ENCODE measurements around the gene TEKT2. TPM values are rescaled to one million over a fixed set of nuclear protein-coding genes. Genes with fewer than 3 reads are reported as not detected.

TEKT2 gene
- total RNA-seq, 1 donor from 2014 or later = not detected

DNA sequence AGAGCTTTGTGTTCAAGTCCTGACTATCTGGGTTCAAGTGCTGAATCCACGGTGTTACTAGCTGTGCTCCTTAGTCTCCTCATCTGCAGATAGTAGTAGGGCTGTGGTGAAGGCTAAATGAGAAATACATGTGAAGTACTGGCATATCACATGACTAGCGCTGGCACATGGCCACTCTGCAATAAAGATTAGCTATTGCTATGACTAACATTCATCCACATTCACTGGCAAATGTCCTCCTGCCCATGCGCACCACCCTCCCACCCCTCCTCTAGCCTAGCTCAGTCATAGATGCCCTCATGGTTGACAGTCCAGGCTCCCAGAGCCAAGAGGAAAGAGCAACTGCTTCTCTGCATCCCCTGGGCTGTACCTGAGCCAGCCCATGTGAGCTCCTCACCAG, 49.6 kb downstream of the TEKT2 start:
- intact Hi-C loops (cut with micrococcal nuclease) = no loop called here
- Histone ChIP-seq H3K9me3 (replicated peaks) (no peaks in the 10 kb centered on the region), H3K4me3 (no peak overlapping the region), H3K27ac (replicated peaks) (peak overlapping the region; percentile 30), H3K36me3 (peaks cover 17% of the 10 kb centered on the region), H3K4me1 (peaks cover 55% of the 10 kb centered on the region), H3K27me3 (ENCODE audit: low read depth) (no peaks in the 10 kb centered on the region)
- peak; percentile 38 for DNase-seq
- no peak for TF ChIP-seq CTCF (IDR thresholded peaks at IDR 0.05; ENCODE audit: borderline replicate concordance)

GRCh38 chr1:36134031-36134430, 50.1 kb downstream of the TEKT2 start:
- Histone ChIP-seq H3K27me3 (ENCODE audit: low read depth) (no peaks in the 10 kb centered on the region), H3K4me3 (no peak overlapping the region), H3K27ac (replicated peaks) (peak overlapping the region; percentile 72), H3K36me3 (peaks cover 23% of the 10 kb centered on the region), H3K9me3 (replicated peaks) (no peaks in the 10 kb centered on the region), H3K4me1 (peaks cover 56% of the 10 kb centered on the region)
- no peak for DNase-seq
- intact Hi-C loops (cut with micrococcal nuclease) = no loop called here
- TF ChIP-seq CTCF (IDR thresholded peaks at IDR 0.05; ENCODE audit: borderline replicate concordance) = no peak

- Histone ChIP-seq H3K27ac (replicated peaks) (peak overlapping the region; percentile 72), H3K4me1 (peaks cover 62% of the 10 kb centered on the region), H3K4me3 (no peak overlapping the region), H3K36me3 (peaks cover 30% of the 10 kb centered on the region), H3K9me3 (replicated peaks) (no peaks in the 10 kb centered on the region), H3K27me3 (ENCODE audit: low read depth) (no peaks in the 10 kb centered on the region)
- TF ChIP-seq CTCF (IDR thresholded peaks at IDR 0.05; ENCODE audit: borderline replicate concordance) = peak; percentile 74
- peak; percentile 42 for DNase-seq
- intact Hi-C loops (cut with micrococcal nuclease) = no loop called here
Observed at GRCh38 chr1:36134505-36135329, 50.8 kb downstream of the TEKT2 start.

GRCh38 chr1:36135330-36135667, 51.4 kb downstream of the TEKT2 start:
- TF ChIP-seq CTCF (IDR thresholded peaks at IDR 0.05; ENCODE audit: borderline replicate concordance) = no peak
- peak overlapping the region; percentile 72 for H3K27ac ChIP-seq (replicated peaks)
- no peak for DNase-seq

DNA sequence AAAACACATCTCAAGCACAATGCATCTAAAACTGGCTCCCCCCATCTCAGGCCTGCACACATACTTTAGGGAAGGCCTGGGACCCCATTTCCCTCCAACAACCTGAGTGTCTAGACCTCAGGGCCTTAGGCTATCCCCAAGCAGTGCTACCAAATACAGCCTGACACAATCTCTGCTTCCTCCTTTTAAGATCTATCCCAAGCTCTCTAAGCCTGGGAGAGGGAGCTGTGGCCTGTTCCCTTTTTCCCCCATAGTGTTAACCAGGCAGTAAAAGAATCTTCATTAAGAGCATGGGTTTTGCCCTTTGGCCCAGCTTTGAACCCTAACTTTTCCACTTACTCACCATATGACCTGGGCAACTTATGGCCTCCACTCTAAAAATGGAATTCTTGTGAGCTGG, 51.9 kb downstream of the TEKT2 start:
- TF ChIP-seq CTCF (IDR thresholded peaks at IDR 0.05; ENCODE audit: borderline replicate concordance) = no peak
- Histone ChIP-seq H3K4me3 (no peak overlapping the region), H3K4me1 (peaks cover 73% of the 10 kb centered on the region), H3K27ac (replicated peaks) (peak overlapping the region; percentile 72), H3K27me3 (ENCODE audit: low read depth) (no peaks in the 10 kb centered on the region), H3K9me3 (replicated peaks) (no peaks in the 10 kb centered on the region), H3K36me3 (peaks cover 32% of the 10 kb centered on the region)
- intact Hi-C loops (cut with micrococcal nuclease) = no loop called here
- no peak for DNase-seq

More at GRCh38 chr1:36135330-36135667, 51.4 kb downstream of the TEKT2 start:
- no peak overlapping the region for H3K4me3 ChIP-seq
- peaks cover 32% of the 10 kb centered on the region for H3K36me3 ChIP-seq
- H3K27me3 ChIP-seq (ENCODE audit: low read depth) = no peaks in the 10 kb centered on the region
- peaks cover 68% of the 10 kb centered on the region for H3K4me1 ChIP-seq
- intact Hi-C loops (cut with micrococcal nuclease) = no loop called here
- no peaks in the 10 kb centered on the region for H3K9me3 ChIP-seq (replicated peaks)

All from left ventricle myocardium inferior (tissue), 1 donor.